GM23338 (cell line): ENCODE data around the gene HABP4.

Experiments
- CTCF ChIP-seq, 2 experiments: fragments of 200-600 bp in 1 of 2; sonication (generic) in 1 of 2; conservative IDR thresholded peaks; 2 replicates each; pipeline versions ENCODE4 v1.5.1 to v1.6.1; 2016 to 2017; ENCODE audit warnings: antibody characterized with exemption in 2 of 2, low read depth in 2 of 2, mild to moderate bottlenecking in 2 of 2, moderate library complexity in 1 of 2
- EZH2 ChIP-seq: fragments of 200-600 bp; sonication (generic); IDR thresholded peaks from one replicate; pipeline ENCODE4 v1.8.0; 2017; ENCODE audit warnings: antibody characterized with exemption, mild to moderate bottlenecking, low read depth; ENCODE audit not compliant: unreplicated experiment
- POLR2AphosphoS5 ChIP-seq: IDR thresholded peaks from 2 replicates; pipeline ENCODE4 v1.6.1; 2016; ENCODE audit warnings: antibody characterized with exemption, low read depth
- TF ChIP-seq, protein P1 (sequence below): IDR thresholded peaks from one replicate; pipeline ENCODE4 v1.6.1; 2018; ENCODE audit warnings: antibody characterized with exemption; ENCODE audit not compliant: unreplicated experiment

- TF ChIP-seq POLR2AphosphoS5: peak; percentile 70; the same call in 1 of the 2 replicates
- TF ChIP-seq EZH2: no peak
- TF ChIP-seq CTCF (conservative IDR thresholded peaks at IDR 0.05; ENCODE audit: low read depth in 2 of 2): no peak
- TF ChIP-seq, protein P1, sequence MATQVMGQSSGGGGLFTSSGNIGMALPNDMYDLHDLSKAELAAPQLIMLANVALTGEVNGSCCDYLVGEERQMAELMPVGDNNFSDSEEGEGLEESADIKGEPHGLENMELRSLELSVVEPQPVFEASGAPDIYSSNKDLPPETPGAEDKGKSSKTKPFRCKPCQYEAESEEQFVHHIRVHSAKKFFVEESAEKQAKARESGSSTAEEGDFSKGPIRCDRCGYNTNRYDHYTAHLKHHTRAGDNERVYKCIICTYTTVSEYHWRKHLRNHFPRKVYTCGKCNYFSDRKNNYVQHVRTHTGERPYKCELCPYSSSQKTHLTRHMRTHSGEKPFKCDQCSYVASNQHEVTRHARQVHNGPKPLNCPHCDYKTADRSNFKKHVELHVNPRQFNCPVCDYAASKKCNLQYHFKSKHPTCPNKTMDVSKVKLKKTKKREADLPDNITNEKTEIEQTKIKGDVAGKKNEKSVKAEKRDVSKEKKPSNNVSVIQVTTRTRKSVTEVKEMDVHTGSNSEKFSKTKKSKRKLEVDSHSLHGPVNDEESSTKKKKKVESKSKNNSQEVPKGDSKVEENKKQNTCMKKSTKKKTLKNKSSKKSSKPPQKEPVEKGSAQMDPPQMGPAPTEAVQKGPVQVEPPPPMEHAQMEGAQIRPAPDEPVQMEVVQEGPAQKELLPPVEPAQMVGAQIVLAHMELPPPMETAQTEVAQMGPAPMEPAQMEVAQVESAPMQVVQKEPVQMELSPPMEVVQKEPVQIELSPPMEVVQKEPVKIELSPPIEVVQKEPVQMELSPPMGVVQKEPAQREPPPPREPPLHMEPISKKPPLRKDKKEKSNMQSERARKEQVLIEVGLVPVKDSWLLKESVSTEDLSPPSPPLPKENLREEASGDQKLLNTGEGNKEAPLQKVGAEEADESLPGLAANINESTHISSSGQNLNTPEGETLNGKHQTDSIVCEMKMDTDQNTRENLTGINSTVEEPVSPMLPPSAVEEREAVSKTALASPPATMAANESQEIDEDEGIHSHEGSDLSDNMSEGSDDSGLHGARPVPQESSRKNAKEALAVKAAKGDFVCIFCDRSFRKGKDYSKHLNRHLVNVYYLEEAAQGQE: no peak
Observed at GRCh38 chr9:96417051-96417586, 32.9 kb upstream of the HABP4 start.
